WERI-Rb-1 (cell line): ENCODE measurements around the gene KCNA10.

ENCODE experiments used
- DNase-seq: peaks from one replicate; pipeline ENCODE4 v3.0.0-alpha.2; 2020
- H3K27ac ChIP-seq: fragments of 250-450 bp; sonication (Bioruptor Pico); 2 replicates; pipeline ENCODE4 v1.5.1; 2020; ENCODE audit warnings: mild to moderate bottlenecking, moderate library complexity
- H3K27me3 ChIP-seq: fragments of 250-450 bp; sonication (Bioruptor Pico); 2 replicates; pipeline ENCODE4 v1.5.1; 2021; ENCODE audit warnings: mild to moderate bottlenecking, low read depth, moderate library complexity; ENCODE audit not compliant: insufficient read depth, severe bottlenecking
- H3K36me3 ChIP-seq: fragments of 250-450 bp; sonication (Bioruptor Pico); 2 replicates; pipeline ENCODE4 v1.5.1; 2020; ENCODE audit warnings: mild to moderate bottlenecking, moderate library complexity
- H3K4me3 ChIP-seq: 2 replicates; pipeline ENCODE4 v1.5.1; 2011; ENCODE audit warnings: low read depth, mild to moderate bottlenecking, control low read depth, low read length
- H3K9me3 ChIP-seq: fragments of 250-450 bp; sonication (Bioruptor Pico); 2 replicates; pipeline ENCODE4 v1.5.1; 2021; ENCODE audit warnings: mild to moderate bottlenecking, moderate library complexity; ENCODE audit not compliant: severe bottlenecking
- CTCF ChIP-seq: IDR thresholded peaks from 2 replicates; pipeline ENCODE4 v1.5.1; 2011; ENCODE audit warnings: low read depth, mild to moderate bottlenecking, control low read depth, inconsistent platforms, low read length

KCNA10 gene

GRCh38 chr1:110509655-110510054 lies 9.3 kb downstream of the KCNA10 start:
- H3K36me3 ChIP-seq: no peaks in the 10 kb centered on the region
- DNase-seq: no peak
- no peaks in the 10 kb centered on the region for H3K27me3 ChIP-seq
- no peak overlapping the region for H3K4me3 ChIP-seq
- no peak for TF ChIP-seq CTCF
- no peaks in the 10 kb centered on the region for H3K9me3 ChIP-seq
- H3K27ac ChIP-seq: no peak overlapping the region

- Histone ChIP-seq H3K36me3 (no peaks in the 10 kb centered on the region), H3K4me3 (no peak overlapping the region), H3K27me3 (no peaks in the 10 kb centered on the region), H3K27ac (no peak overlapping the region), H3K9me3 (no peaks in the 10 kb centered on the region)
- no peak for TF ChIP-seq CTCF
- no peak for DNase-seq
These were observed 10.7 kb downstream of the KCNA10 start for GRCh38 chr1:110508028-110508940.

GRCh38 chr1:110506541-110506940 lies 12.4 kb downstream of the KCNA10 start:
- Histone ChIP-seq H3K4me3 (no peak overlapping the region), H3K27me3 (no peaks in the 10 kb centered on the region), H3K27ac (no peak overlapping the region), H3K9me3 (no peaks in the 10 kb centered on the region), H3K36me3 (no peaks in the 10 kb centered on the region)
- no peak for TF ChIP-seq CTCF
- no peak for DNase-seq

- no peak overlapping the region for H3K4me3 ChIP-seq
- no peaks in the 10 kb centered on the region for H3K27me3 ChIP-seq
- no peak for DNase-seq
- no peak overlapping the region for H3K27ac ChIP-seq
- no peak for TF ChIP-seq CTCF
- no peaks in the 10 kb centered on the region for H3K36me3 ChIP-seq
- no peaks in the 10 kb centered on the region for H3K9me3 ChIP-seq
These were observed 13.4 kb downstream of the KCNA10 start for GRCh38 chr1:110505596-110505995.

- DNase-seq: no peak
- Histone ChIP-seq H3K36me3 (no peaks in the 10 kb centered on the region), H3K27me3 (no peaks in the 10 kb centered on the region)
These were observed 14.7 kb downstream of the KCNA10 start for GRCh38 chr1:110504226-110504625.

More at GRCh38 chr1:110504226-110504625, 14.7 kb downstream of the KCNA10 start:
- Histone ChIP-seq H3K9me3 (no peaks in the 10 kb centered on the region), H3K4me3 (no peak overlapping the region), H3K27ac (no peak overlapping the region)
- TF ChIP-seq CTCF: no peak
